ENCODE measurements around the gene C1QTNF2. TPM values are rescaled to one million over a fixed set of nuclear protein-coding genes. Genes with fewer than 3 reads are reported as not detected.

Gene C1QTNF2
- total RNA-seq, 1 experiment from 2014 or later: 0.16 TPM

DNA sequence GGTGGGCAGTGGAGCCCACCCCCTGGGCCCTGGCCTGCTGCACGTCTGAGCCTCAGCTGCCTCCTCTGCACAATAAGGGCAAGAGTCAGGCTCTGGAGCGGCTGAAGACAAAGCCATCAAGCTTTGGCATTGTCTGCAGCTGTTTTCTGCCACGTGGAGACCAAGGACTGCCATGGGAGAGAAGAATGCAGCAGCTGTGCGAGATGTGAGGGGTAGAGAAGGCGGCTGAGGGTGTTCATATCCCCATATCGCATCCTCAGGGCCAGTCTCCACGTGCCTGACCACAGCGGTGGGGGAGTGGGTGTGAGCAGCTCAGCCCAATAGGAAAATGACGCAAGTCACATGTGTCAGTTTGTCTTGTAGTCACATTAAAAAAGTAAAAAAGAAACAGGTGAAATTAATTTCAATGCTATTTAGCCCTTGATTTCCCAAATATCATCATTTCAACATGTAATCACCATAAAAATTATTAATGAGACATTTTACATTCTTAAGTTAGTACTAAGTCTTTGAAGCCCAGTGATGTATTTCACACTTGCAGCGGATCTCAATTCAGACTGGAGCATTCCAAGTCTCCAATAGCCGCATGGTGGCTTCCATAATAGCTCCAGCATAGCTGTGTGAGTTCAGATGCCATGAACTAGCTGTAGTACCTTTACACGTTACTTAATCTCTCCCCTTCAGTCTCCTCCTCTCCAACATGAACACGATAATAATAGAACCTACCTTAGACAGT is 6.6 kb downstream of the C1QTNF2 start:
- no peaks in the 10 kb centered on the region for H3K36me3 ChIP-seq (ENCODE audit: control insufficient read depth, insufficient read depth, low read length)
- no peak for DNase-seq
- H3K4me3 ChIP-seq (ENCODE audit: low read depth, low read length): no peak overlapping the region
- POLR2A ChIA-PET: no interaction called here
- no TSS peak for BruUV-seq (replicated peaks)
- Mint-ChIP-seq H3K4me3 (ENCODE audit: unreplicated experiment) (no peak overlapping the region), H3K9me3 (ENCODE audit: unreplicated experiment) (no peaks in the 10 kb centered on the region), H3K27me3 (ENCODE audit: insufficient read depth, unreplicated experiment) (no peaks in the 10 kb centered on the region), H3K27ac (ENCODE audit: unreplicated experiment) (no peak overlapping the region), H3K4me1 (ENCODE audit: low read depth, unreplicated experiment) (no peaks in the 10 kb centered on the region), H3K36me3 (ENCODE audit: insufficient read depth, unreplicated experiment) (no peaks in the 10 kb centered on the region)
- intact Hi-C loops (cut with micrococcal nuclease; ENCODE audit: unreplicated experiment): no loop called here
- no peaks in the 10 kb centered on the region for H3K4me1 ChIP-seq
- CTCF ChIA-PET: no interaction called here
- TF ChIP-seq CTCF (IDR thresholded peaks at IDR 0.05; ENCODE audit: insufficient read depth in 1 of 2, low read depth in 1 of 2, low read length in 1 of 2, severe bottlenecking in 1 of 2, unreplicated experiment in 1 of 2): no peak
- no peaks in the 10 kb centered on the region for H3K27me3 ChIP-seq (replicated peaks; ENCODE audit: control insufficient read depth, insufficient read depth, low read length)
- no peaks in the 10 kb centered on the region for H3K9me3 ChIP-seq

DNA sequence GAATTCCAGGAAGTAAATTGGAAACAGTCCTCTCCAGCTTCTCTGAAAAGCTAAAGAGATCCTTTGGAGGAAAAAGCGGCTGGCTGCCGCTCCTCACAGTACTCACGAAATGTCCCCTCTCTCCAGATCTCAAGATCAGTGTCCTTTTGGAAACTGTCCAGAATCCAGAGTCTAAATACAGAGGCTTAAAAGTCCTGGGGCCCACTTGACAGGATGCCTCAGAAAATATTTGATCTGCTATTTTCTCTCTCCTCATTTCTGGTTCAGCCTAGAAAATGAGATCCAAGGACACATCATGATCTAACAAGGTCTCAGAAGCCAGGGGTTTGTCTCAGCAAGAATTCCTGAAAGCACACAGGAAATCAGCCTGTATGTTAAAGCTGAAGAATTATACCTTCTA is 7.2 kb downstream of the C1QTNF2 start:
- no peaks in the 10 kb centered on the region for H3K27me3 ChIP-seq (replicated peaks; ENCODE audit: control insufficient read depth, insufficient read depth, low read length)
- ChIA-PET POLR2A (no interaction called here), CTCF (no interaction called here)
- no peak for DNase-seq
- H3K4me3 ChIP-seq (ENCODE audit: low read depth, low read length): no peak overlapping the region
- no peaks in the 10 kb centered on the region for H3K4me1 ChIP-seq
- H3K27ac Mint-ChIP-seq (ENCODE audit: unreplicated experiment): no peak overlapping the region
- H3K4me1 Mint-ChIP-seq (ENCODE audit: low read depth, unreplicated experiment): no peaks in the 10 kb centered on the region
- no peaks in the 10 kb centered on the region for H3K9me3 ChIP-seq
- H3K36me3 Mint-ChIP-seq (ENCODE audit: insufficient read depth, unreplicated experiment): no peaks in the 10 kb centered on the region
- H3K36me3 ChIP-seq (ENCODE audit: control insufficient read depth, insufficient read depth, low read length): no peaks in the 10 kb centered on the region
- H3K4me3 Mint-ChIP-seq (ENCODE audit: unreplicated experiment): no peak overlapping the region
- intact Hi-C loops (cut with micrococcal nuclease; ENCODE audit: unreplicated experiment): no loop called here
- H3K27me3 Mint-ChIP-seq (ENCODE audit: insufficient read depth, unreplicated experiment): no peaks in the 10 kb centered on the region
- H3K9me3 Mint-ChIP-seq (ENCODE audit: unreplicated experiment): no peaks in the 10 kb centered on the region
- BruUV-seq (replicated peaks): no TSS peak
- TF ChIP-seq CTCF (IDR thresholded peaks at IDR 0.05; ENCODE audit: insufficient read depth in 1 of 2, low read depth in 1 of 2, low read length in 1 of 2, severe bottlenecking in 1 of 2, unreplicated experiment in 1 of 2): no peak

- no peak overlapping the region for H3K27ac Mint-ChIP-seq (ENCODE audit: unreplicated experiment)
- POLR2A ChIA-PET: no interaction called here
- no peaks in the 10 kb centered on the region for H3K9me3 ChIP-seq
- H3K4me1 ChIP-seq: no peaks in the 10 kb centered on the region
- H3K4me3 Mint-ChIP-seq (ENCODE audit: unreplicated experiment): no peak overlapping the region
- DNase-seq: no peak
- no peaks in the 10 kb centered on the region for H3K36me3 ChIP-seq (ENCODE audit: control insufficient read depth, insufficient read depth, low read length)
- TF ChIP-seq CTCF (IDR thresholded peaks at IDR 0.05; ENCODE audit: insufficient read depth in 1 of 2, low read depth in 1 of 2, low read length in 1 of 2, severe bottlenecking in 1 of 2, unreplicated experiment in 1 of 2): no peak
- no TSS peak for BruUV-seq (replicated peaks)
- no peaks in the 10 kb centered on the region for H3K9me3 Mint-ChIP-seq (ENCODE audit: unreplicated experiment)
- no peaks in the 10 kb centered on the region for H3K27me3 ChIP-seq (replicated peaks; ENCODE audit: control insufficient read depth, insufficient read depth, low read length)
- no peaks in the 10 kb centered on the region for H3K27me3 Mint-ChIP-seq (ENCODE audit: insufficient read depth, unreplicated experiment)
- intact Hi-C loops (cut with micrococcal nuclease; ENCODE audit: unreplicated experiment): no loop called here
- H3K4me1 Mint-ChIP-seq (ENCODE audit: low read depth, unreplicated experiment): no peaks in the 10 kb centered on the region
- no peak overlapping the region for H3K4me3 ChIP-seq (ENCODE audit: low read depth, low read length)
- no peaks in the 10 kb centered on the region for H3K36me3 Mint-ChIP-seq (ENCODE audit: insufficient read depth, unreplicated experiment)
- CTCF ChIA-PET: no interaction called here
Observed at GRCh38 chr5:160361624-160362228, 8.7 kb downstream of the C1QTNF2 start.
